H1 (cell line): Measurements from ENCODE around the gene TMTC4. TPM values are rescaled to one million over a fixed set of nuclear protein-coding genes. Genes with fewer than 3 reads are reported as not detected.

Experiments
- CTCF ChIA-PET: fragments of 300-600 bp; sonication (Branson Sonifier 250); formaldehyde crosslinking; loops from one replicate; lab custom pipeline; 2021; ENCODE audit not compliant: partially characterized antibody; lab: Charles Lee
- POLR2A ChIA-PET: fragments of 300-600 bp; sonication (Branson Sonifier 250); formaldehyde crosslinking; loops from one replicate; lab custom pipeline; 2021; ENCODE audit warnings: inconsistent platforms; ENCODE audit not compliant: partially characterized antibody; lab: Charles Lee
- DNase-seq, 2 experiments: peaks; one replicate each; pipeline versions ENCODE4 v3.0.0 to v3.0.0-alpha.2; 2010 to 2022; ENCODE audit warnings: low spot score in 2 of 2, low read depth in 1 of 2, mixed read lengths in 1 of 2
- FAIRE-seq: peaks from 2 replicates; lab custom pipeline; 2011; peaks lifted over from hg19 to GRCh38; lab: Jason Lieb, UNC
- H2AFZ ChIP-seq: 2 replicates; pipeline ENCODE4 v1.8.1; 2012; ENCODE audit warnings: low read length, inconsistent platforms
- H2AK5ac ChIP-seq: 2 replicates; pipeline ENCODE4 v1.6.1; 2013; ENCODE audit warnings: low read depth, low read length
- H2BK120ac ChIP-seq: replicated peaks from 2 replicates; pipeline ENCODE3; 2013; ENCODE audit warnings: low read depth, low read length, inconsistent platforms
- H2BK12ac ChIP-seq: 2 replicates; pipeline ENCODE4 v1.6.1; 2013; ENCODE audit warnings: low read depth, low read length
- H2BK15ac ChIP-seq: 2 replicates; pipeline ENCODE4 v1.6.1; 2013; ENCODE audit warnings: low read length
- H2BK20ac ChIP-seq: 2 replicates; pipeline ENCODE4 v1.6.1; 2013; ENCODE audit warnings: low read length
- H2BK5ac ChIP-seq: 2 replicates; pipeline ENCODE4 v1.6.1; 2013; ENCODE audit warnings: low read depth, low read length
- H3K14ac ChIP-seq: 2 replicates; pipeline ENCODE4 v1.6.1; 2013; ENCODE audit warnings: inconsistent platforms; ENCODE audit not compliant: insufficient read length
- H3K18ac ChIP-seq: 2 replicates; pipeline ENCODE4 v1.6.1; 2013; ENCODE audit warnings: low read length; ENCODE audit errors: extremely low read depth
- H3K23ac ChIP-seq: 2 replicates; pipeline ENCODE4 v1.6.1; 2013; ENCODE audit warnings: inconsistent platforms; ENCODE audit not compliant: insufficient read length
- H3K23me2 ChIP-seq: 2 replicates; pipeline ENCODE4 v1.6.1; 2013; ENCODE audit warnings: low read depth, low read length
- H3K27ac ChIP-seq: 2 replicates; pipeline ENCODE4 v1.6.1; 2011; ENCODE audit warnings: low read depth, low read length, inconsistent platforms
- H3K27me3 ChIP-seq, 4 experiments: replicated peaks in 1 of 4; 1 replicate in 1 of 4; 2 replicates in 3 of 4; pipeline versions ENCODE4 v1.6.1 to v1.8.1; 2011 to 2013; ENCODE audit warnings: low read length in 3 of 4, mild to moderate bottlenecking in 3 of 4, inconsistent platforms in 2 of 4, mixed read lengths in 2 of 4, moderate library complexity in 1 of 4; ENCODE audit not compliant: control insufficient read depth in 3 of 4, insufficient read depth in 3 of 4; ENCODE audit errors: extremely low read depth in 1 of 4
- H3K36me3 ChIP-seq, 4 experiments: 2 replicates each; pipeline versions ENCODE4 v1.6.1 to v1.8.1; 2011 to 2013; ENCODE audit warnings: mild to moderate bottlenecking in 4 of 4, low read length in 3 of 4, moderate library complexity in 2 of 4, control low read depth in 1 of 4, inconsistent platforms in 1 of 4; ENCODE audit not compliant: insufficient read depth in 4 of 4, control insufficient read depth in 2 of 4
- H3K4ac ChIP-seq: replicated peaks from 2 replicates; pipeline ENCODE3; 2013; ENCODE audit warnings: low read length, low read depth, mixed read lengths, inconsistent platforms; ENCODE audit not compliant: insufficient read length
- H3K4me1 ChIP-seq, 4 experiments: replicated peaks in 1 of 4; 1 replicate in 1 of 4; 2 replicates in 3 of 4; pipeline versions ENCODE4 v1.6.1 to v1.8.1; 2011 to 2013; ENCODE audit warnings: low read length in 3 of 4, inconsistent platforms in 2 of 4, mixed read lengths in 1 of 4; ENCODE audit not compliant: insufficient read depth in 4 of 4, control insufficient read depth in 3 of 4
- H3K4me2 ChIP-seq, 2 experiments: 2 replicates each; pipeline versions ENCODE4 v1.6.1 to v1.8.1; 2011 to 2013; ENCODE audit warnings: low read depth in 2 of 2, low read length in 2 of 2, control low read depth in 1 of 2, inconsistent platforms in 1 of 2, mild to moderate bottlenecking in 1 of 2; ENCODE audit not compliant: insufficient read depth in 1 of 2
- H3K4me3 ChIP-seq, 4 experiments: fragments of 200-600, 300-600 bp in 1 of 4; sonication (generic), shearing (Covaris generic), sonication (Bioruptor Twin) in 1 of 4; 2 replicates each; pipeline versions ENCODE4 v1.5.1 to v1.8.1; 2011 to 2016; ENCODE audit warnings: low read length in 4 of 4, low read depth in 3 of 4, control low read depth in 2 of 4, inconsistent platforms in 2 of 4, mild to moderate bottlenecking in 2 of 4, mixed read lengths in 1 of 4, moderate library complexity in 1 of 4; ENCODE audit not compliant: insufficient read depth in 2 of 4; ENCODE audit errors: extremely low read depth in 1 of 4
- H3K56ac ChIP-seq: replicated peaks from 2 replicates; pipeline ENCODE3; 2013; ENCODE audit warnings: low read depth, mild to moderate bottlenecking, mixed read lengths, low read length, inconsistent platforms; ENCODE audit not compliant: insufficient read length
- H3K79me1 ChIP-seq: 2 replicates; pipeline ENCODE4 v1.6.1; 2013; ENCODE audit warnings: low read depth, low read length, control low read depth
- H3K79me2 ChIP-seq, 2 experiments: 2 replicates each; pipeline versions ENCODE4 v1.6.1 to v1.8.1; 2012 to 2013; ENCODE audit warnings: low read length in 2 of 2, mild to moderate bottlenecking in 2 of 2, inconsistent platforms in 1 of 2; ENCODE audit not compliant: insufficient read depth in 2 of 2, control insufficient read depth in 1 of 2
- H3K9ac ChIP-seq, 4 experiments: replicated peaks in 1 of 4; 1 replicate in 1 of 4; 2 replicates in 3 of 4; pipeline versions ENCODE4 v1.6.1 to v1.8.1; 2011 to 2013; ENCODE audit warnings: low read depth in 3 of 4, low read length in 3 of 4, control low read depth in 2 of 4, mild to moderate bottlenecking in 2 of 4, moderate library complexity in 2 of 4, inconsistent platforms in 1 of 4; ENCODE audit errors: extremely low read depth in 1 of 4
- H3K9me3 ChIP-seq, 2 experiments: 2 replicates each; pipeline versions ENCODE4 v1.6.1 to v1.8.1; 2012 to 2013; ENCODE audit warnings: mild to moderate bottlenecking in 2 of 2, moderate library complexity in 2 of 2, control low read depth in 1 of 2, inconsistent platforms in 1 of 2, low read depth in 1 of 2, low read length in 1 of 2, mixed read lengths in 1 of 2; ENCODE audit not compliant: insufficient read depth in 2 of 2
- H4K20me1 ChIP-seq, 2 experiments: replicated peaks in 1 of 2; 2 replicates each; pipeline versions ENCODE3 to v1.8.1; 2011 to 2013; ENCODE audit warnings: inconsistent platforms in 2 of 2, low read length in 2 of 2, mild to moderate bottlenecking in 1 of 2; ENCODE audit not compliant: insufficient read depth in 2 of 2, control insufficient read depth in 1 of 2
- H4K5ac ChIP-seq: 2 replicates; pipeline ENCODE4 v1.6.1; 2013; ENCODE audit warnings: low read length, low read depth, mixed read lengths, inconsistent platforms; ENCODE audit not compliant: insufficient read length
- H4K8ac ChIP-seq: 2 replicates; pipeline ENCODE4 v1.8.0; 2013; ENCODE audit warnings: mild to moderate bottlenecking, moderate library complexity, low read length, inconsistent platforms; ENCODE audit not compliant: insufficient read depth; ENCODE audit errors: extremely low read depth
- H4K91ac ChIP-seq: replicated peaks from 2 replicates; pipeline ENCODE3; 2013; ENCODE audit warnings: low read length, mixed read lengths, inconsistent platforms; ENCODE audit not compliant: insufficient read length
- HDAC6 ChIP-seq: IDR thresholded peaks from one replicate; pipeline ENCODE4 v1.7.1; 2012; ENCODE audit warnings: low read depth, mild to moderate bottlenecking, inconsistent platforms, low read length, moderate library complexity
- MAFK ChIP-seq: IDR thresholded peaks from 2 replicates; pipeline ENCODE4 v1.6.1; 2012; ENCODE audit warnings: low read depth, mild to moderate bottlenecking, improper control_type of control experiment, low read length
- NANOG ChIP-seq: IDR thresholded peaks from 2 replicates; pipeline ENCODE4 v1.6.1; 2011; ENCODE audit warnings: low read length, low read depth, mild to moderate bottlenecking, inconsistent platforms; ENCODE audit not compliant: insufficient read depth, poor library complexity, severe bottlenecking
- SP2 ChIP-seq: IDR thresholded peaks from 2 replicates; pipeline ENCODE4 v1.6.1; 2012; ENCODE audit warnings: mild to moderate bottlenecking, low read length, inconsistent platforms
- WGBS, 2 experiments: shearing (Covaris generic) in 1 of 2; methylation state at CpG; one replicate each; pipeline versions ENCODE4 v1.1.6 to v1.1.7; 2013 to 2015; ENCODE audit warnings: low lambda C conversion rate in 2 of 2, mixed read lengths in 2 of 2, inconsistent platforms in 1 of 2, low coverage in 1 of 2, missing lambda C conversion rate in 1 of 2; ENCODE audit not compliant: insufficient replicate concordance in 2 of 2, insufficient coverage in 1 of 2, insufficient read length in 1 of 2; ENCODE audit errors: extremely low coverage in 1 of 2, missing lambda C conversion rate in 1 of 2; 5-methylcytosine and 5-hydroxymethylcytosine counted together
- polyA plus RNA-seq, 7 experiments: library from polyadenylated mRNA; depleted of rRNA in 3 of 7; stranded (reverse) in 5 of 7; unstranded in 2 of 7; fragments of >200 nt in 5 of 7; fragments of 200-250 nt in 2 of 7; gene quantifications; 1 replicate in 5 of 7; 2 replicates in 1 of 7; 4 replicates in 1 of 7; pipeline versions ENCODE4 v1.2.1 to v1.2.3, GENCODE V29; 2011 to 2013; ENCODE audit warnings: missing spikeins in 2 of 7, mixed read lengths in 2 of 7
- total RNA-seq: library from RNA; stranded (reverse); fragmentation: NEBNext Ultra II Directional; extraction: Animal tissue kit (Norgen Biotek cat#: 25700); gene quantifications from 2 replicates; pipeline ENCODE4 v1.2.1, GENCODE V29; 2021

TMTC4 gene
- total and polyA plus RNA-seq, 2 of the 8 experiments (the other 6 are each of a cell fraction or from before 2014, with no cell fraction given): 26.3 to 42.6 TPM

GRCh38 chr13:100563779-100564178 lies 110.8 kb downstream of the TMTC4 start:
- Histone ChIP-seq H4K8ac (no peak overlapping the region), H3K23me2 (no peaks in the 10 kb centered on the region), H4K5ac (no peak overlapping the region), H3K27me3 (no peaks in the 10 kb centered on the region), H3K27ac (no peak overlapping the region), H4K91ac (no peak overlapping the region), H2AFZ (no peak overlapping the region), H3K23ac (no peak overlapping the region), H3K36me3 (no peaks in the 10 kb centered on the region), H3K4ac (no peak overlapping the region), H2BK12ac (no peak overlapping the region), H3K4me3 (no peak overlapping the region), H2AK5ac (no peak overlapping the region), H3K18ac (no peak overlapping the region), H3K4me1 (no peaks in the 10 kb centered on the region), H3K79me1 (no peaks in the 10 kb centered on the region; the same call in 1 of the 2 replicates), H3K9ac (no peak overlapping the region), H3K4me2 (no peak overlapping the region), H2BK20ac (no peak overlapping the region), H3K9me3 (peaks cover 7 to 13% of the 10 kb centered on the region in 2 experiments; a peak in 3 of 4 replicates), H2BK120ac (no peak overlapping the region), H3K56ac (no peak overlapping the region), H2BK5ac (no peak overlapping the region), H3K14ac (no peak overlapping the region), H2BK15ac (no peak overlapping the region), H3K79me2 (no peaks in the 10 kb centered on the region), H4K20me1 (no peaks in the 10 kb centered on the region)
- POLR2A ChIA-PET: no interaction called here
- FAIRE-seq (no peak), DNase-seq (no peak)
- CTCF ChIA-PET: interaction anchor here (0.8 to 1.2 kb wide), 2 partner anchors 9 to 11 kb away, joined by 4 to 7 read pairs; no protein-coding TSS in a partner anchor
- TF ChIP-seq HDAC6 (no peak), SP2 (no peak), NANOG (no peak), MAFK (no peak)
- WGBS, 2 experiments: 88% methylated on average over 7 of the region's 7 CpGs; no CpG with 5 or more reads in 1 of the 2 experiments
